ENCODE measurements around the gene ELP4.

Gene ELP4

GRCh38 chr11:31768749-31769640 is 259.4 kb downstream of the ELP4 start:
- TF ChIP-seq REST (IDR thresholded peaks at IDR 0.05; ENCODE audit: insufficient read depth in 1 of 2, low read depth in 2 of 2, low read length in 2 of 2) (no peak), SIN3A (IDR thresholded peaks at IDR 0.05; ENCODE audit: borderline replicate concordance, insufficient read depth, low read length) (no peak), POLR2AphosphoS5 (IDR thresholded peaks at IDR 0.05; ENCODE audit: low read depth, low read length) (no peak), FOXP2 (optimal IDR thresholded peaks at IDR 0.05; ENCODE audit: borderline replicate concordance, extremely low read depth, extremely low read length, insufficient read depth) (no peak), TAF1 (IDR thresholded peaks at IDR 0.05; ENCODE audit: borderline replicate concordance, insufficient read depth, low read length) (no peak)

- TF ChIP-seq TAF1 (IDR thresholded peaks at IDR 0.05; ENCODE audit: borderline replicate concordance, insufficient read depth, low read length) (no peak), SIN3A (IDR thresholded peaks at IDR 0.05; ENCODE audit: borderline replicate concordance, insufficient read depth, low read length) (no peak), FOXP2 (optimal IDR thresholded peaks at IDR 0.05; ENCODE audit: borderline replicate concordance, extremely low read depth, extremely low read length, insufficient read depth) (no peak), REST (IDR thresholded peaks at IDR 0.05; ENCODE audit: insufficient read depth in 1 of 2, low read depth in 2 of 2, low read length in 2 of 2) (no peak), POLR2AphosphoS5 (IDR thresholded peaks at IDR 0.05; ENCODE audit: low read depth, low read length) (no peak)
These were observed 260.6 kb downstream of the ELP4 start for GRCh38 chr11:31770011-31770700.

GRCh38 chr11:31772412-31772811 is 262.8 kb downstream of the ELP4 start:
- TF ChIP-seq FOXP2 (optimal IDR thresholded peaks at IDR 0.05; ENCODE audit: borderline replicate concordance, extremely low read depth, extremely low read length, insufficient read depth) (no peak), POLR2AphosphoS5 (IDR thresholded peaks at IDR 0.05; ENCODE audit: low read depth, low read length) (no peak), REST (IDR thresholded peaks at IDR 0.05; ENCODE audit: insufficient read depth in 1 of 2, low read depth in 2 of 2, low read length in 2 of 2) (no peak), TAF1 (IDR thresholded peaks at IDR 0.05; ENCODE audit: borderline replicate concordance, insufficient read depth, low read length) (no peak), SIN3A (IDR thresholded peaks at IDR 0.05; ENCODE audit: borderline replicate concordance, insufficient read depth, low read length) (no peak)

GRCh38 chr11:31779374-31779791 is 269.8 kb downstream of the ELP4 start:
- TF ChIP-seq SIN3A (IDR thresholded peaks at IDR 0.05; ENCODE audit: borderline replicate concordance, insufficient read depth, low read length) (no peak), POLR2AphosphoS5 (IDR thresholded peaks at IDR 0.05; ENCODE audit: low read depth, low read length) (no peak), TAF1 (IDR thresholded peaks at IDR 0.05; ENCODE audit: borderline replicate concordance, insufficient read depth, low read length) (no peak), FOXP2 (optimal IDR thresholded peaks at IDR 0.05; ENCODE audit: borderline replicate concordance, extremely low read depth, extremely low read length, insufficient read depth) (no peak), REST (IDR thresholded peaks at IDR 0.05; ENCODE audit: insufficient read depth in 1 of 2, low read depth in 2 of 2, low read length in 2 of 2) (no peak)
